Activated CD8-positive, alpha-beta memory T cell treated with anti-CD3 and anti-CD28 coated beads for 24 hours (primary cell): Measurements from ENCODE around the gene PIP4K2C.
A peak's percentile ranks its signal among the peaks of the same experiment; 100 is the strongest.
"Not testable (repeated sequence)": the region's sequence is repeated elsewhere in the genome, so short reads cannot be mapped to it uniquely, and the experiment has no call there.

Experiments
- DNase-seq: peaks from one replicate; pipeline ENCODE4 v3.0.0-alpha.2; 2020

PIP4K2C gene

GRCh38 chr12:57586128-57586527, 4.9 kb upstream of the PIP4K2C start:
- no peak for DNase-seq

- DNase-seq: no peak
Observed at GRCh38 chr12:57586832-57587429, 4.1 kb upstream of the PIP4K2C start.

- not testable (repeated sequence) for DNase-seq
Observed at GRCh38 chr12:57588951-57589610, 1.9 kb upstream of the PIP4K2C start.

- no peak for DNase-seq
Observed at GRCh38 chr12:57590479-57590863, 521 bp upstream of the PIP4K2C start.

- DNase-seq: no peak
Observed at GRCh38 chr12:57591782-57592325, 862 bp downstream of the PIP4K2C start.

- no peak for DNase-seq
Observed at GRCh38 chr12:57592551-57593165, 1.7 kb downstream of the PIP4K2C start.

- DNase-seq: no peak
Observed at GRCh38 chr12:57593187-57593586, 2.2 kb downstream of the PIP4K2C start.

- DNase-seq: no peak
Observed at GRCh38 chr12:57600395-57600794, 9.4 kb downstream of the PIP4K2C start.

- DNase-seq: no peak
Observed at GRCh38 chr12:57602544-57602943, 11.6 kb downstream of the PIP4K2C start.

- DNase-seq: no peak
Observed at GRCh38 chr12:57603324-57603723, 12.3 kb downstream of the PIP4K2C start.

- DNase-seq: no peak
Observed at GRCh38 chr12:57603815-57604453, 12.9 kb downstream of the PIP4K2C start.

GRCh38 chr12:57604454-57604991, 13.5 kb downstream of the PIP4K2C start, which contains the start of gene DTX3:
TSS of gene DTX3 (plus strand) at chr12:57604824. CDS start at chr12:57606518, 1,694 bp downstream.
- peak; percentile 80 for DNase-seq

- DNase-seq: peak; percentile 70
Observed at GRCh38 chr12:57604992-57605810, 14.2 kb downstream of the PIP4K2C start.

GRCh38 chr12:57605811-57606311, 14.9 kb downstream of the PIP4K2C start:
- DNase-seq: no peak

- DNase-seq: no peak
Observed at GRCh38 chr12:57606399-57606798, 15.4 kb downstream of the PIP4K2C start.

GRCh38 chr12:57606821-57607220, 15.8 kb downstream of the PIP4K2C start:
- DNase-seq: no peak

- no peak for DNase-seq
Observed at GRCh38 chr12:57607958-57608663, 17.1 kb downstream of the PIP4K2C start.

GRCh38 chr12:57609101-57609780, 18.2 kb downstream of the PIP4K2C start:
- no peak for DNase-seq

GRCh38 chr12:57609781-57610553, 19.0 kb downstream of the PIP4K2C start:
- DNase-seq: no peak

- DNase-seq: no peak
Observed at GRCh38 chr12:57610554-57611107, 19.6 kb downstream of the PIP4K2C start.
